SK-N-SH (cell line): ENCODE data around the gene CIROP. TPM values are rescaled to one million over a fixed set of nuclear protein-coding genes. Genes with fewer than 3 reads are reported as not detected.

Experiments used
- CTCF ChIA-PET: fragments of 300-600, 350-600 bp; formaldehyde crosslinking; extraction: SDS; loops from one replicate; lab custom pipeline; 2021; lab: Yijun Ruan, JAX
- POLR2A ChIA-PET: fragments of 350-600 bp; sonication (Branson Sonifier 250); formaldehyde crosslinking; extraction: SDS; loops from one replicate; lab custom pipeline; 2020; ENCODE audit warnings: antibody characterized with exemption, inconsistent platforms; lab: Yijun Ruan, JAX
- DNase-seq: peaks from one replicate; pipeline ENCODE4 v3.0.0; 2012
- H2AFZ ChIP-seq: fragments of 200-600 bp; sonication (generic); 2 replicates; pipeline ENCODE4 v1.8.1; 2016; ENCODE audit warnings: antibody characterized with exemption, mild to moderate bottlenecking, low read depth
- H3F3A ChIP-seq: fragments of 200-600 bp; sonication (generic); replicated peaks from 2 replicates; pipeline ENCODE3; 2016; ENCODE audit warnings: antibody characterized with exemption, mild to moderate bottlenecking; ENCODE audit not compliant: insufficient read depth
- H3K27ac ChIP-seq, 2 experiments: fragments of 200-500 bp in 1 of 2; fragments of 200-600 bp in 1 of 2; sonication (Bioruptor generic) in 1 of 2; sonication (generic), shearing (Covaris generic) in 1 of 2; 2 replicates each; pipeline versions ENCODE4 v1.5.1 to v1.6.1; 2014 to 2016; ENCODE audit warnings: low read depth in 2 of 2, inconsistent platforms in 1 of 2, low read length in 1 of 2, mild to moderate bottlenecking in 1 of 2, mixed read lengths in 1 of 2
- H3K27me3 ChIP-seq: fragments of 200-600 bp; sonication (generic), shearing (Covaris generic); 2 replicates; pipeline ENCODE4 v1.6.1; 2016; ENCODE audit warnings: mixed run types; ENCODE audit not compliant: insufficient read depth
- H3K36me3 ChIP-seq, 2 experiments: fragments of 200-500 bp in 1 of 2; fragments of 200-600 bp in 1 of 2; sonication (Bioruptor generic) in 1 of 2; sonication (generic) in 1 of 2; replicated peaks in 1 of 2; 2 replicates each; pipeline versions ENCODE3 to v1.5.1; 2014 to 2016; ENCODE audit warnings: low read length in 1 of 2, mild to moderate bottlenecking in 1 of 2; ENCODE audit not compliant: insufficient read depth in 2 of 2, control insufficient read depth in 1 of 2
- H3K4me1 ChIP-seq, 2 experiments: fragments of 200-500 bp in 1 of 2; fragments of 200-600 bp in 1 of 2; sonication (Bioruptor generic) in 1 of 2; sonication (generic), shearing (Covaris generic) in 1 of 2; 2 replicates each; pipeline versions ENCODE4 v1.5.1 to v1.6.1; 2014 to 2016; ENCODE audit warnings: low read depth in 1 of 2, low read length in 1 of 2, mixed run types in 1 of 2; ENCODE audit not compliant: insufficient read depth in 2 of 2, control insufficient read depth in 1 of 2
- H3K4me2 ChIP-seq: fragments of 200-600 bp; sonication (generic), shearing (Covaris generic); 2 replicates; pipeline ENCODE4 v1.6.1; 2017; ENCODE audit warnings: mixed run types
- H3K4me3 ChIP-seq, 2 experiments: fragments of 200-500 bp in 1 of 2; fragments of 200-600 bp in 1 of 2; sonication (Bioruptor generic) in 1 of 2; sonication (generic), shearing (Covaris generic) in 1 of 2; 2 replicates each; pipeline versions ENCODE4 v1.5.1 to v1.8.1; 2014 to 2016; ENCODE audit warnings: low read depth in 2 of 2, inconsistent platforms in 1 of 2, low read length in 1 of 2, mild to moderate bottlenecking in 1 of 2, mixed read lengths in 1 of 2, moderate library complexity in 1 of 2
- H3K79me2 ChIP-seq: fragments of 200-600 bp; sonication (generic); 2 replicates; pipeline ENCODE4 v1.8.1; 2017; ENCODE audit warnings: mild to moderate bottlenecking; ENCODE audit not compliant: insufficient read depth
- H3K9ac ChIP-seq: fragments of 200-600 bp; sonication (generic); 2 replicates; pipeline ENCODE4 v1.6.1; 2017; ENCODE audit warnings: mixed run types
- H3K9me2 ChIP-seq: fragments of 200-600 bp; sonication (generic); 2 replicates; pipeline ENCODE4 v1.6.1; 2017; ENCODE audit warnings: mixed run types
- H3K9me3 ChIP-seq: fragments of 200-600 bp; sonication (generic); 2 replicates; pipeline ENCODE4 v1.6.1; 2017; ENCODE audit warnings: mixed run types, mild to moderate bottlenecking, moderate library complexity
- H4K20me1 ChIP-seq: fragments of 200-600 bp; sonication (generic); 2 replicates; pipeline ENCODE4 v1.6.1; 2017; ENCODE audit warnings: mild to moderate bottlenecking, mixed run types; ENCODE audit not compliant: insufficient read depth
- CHD2 ChIP-seq: fragments of 150-350 bp; IDR thresholded peaks from 2 replicates; pipeline ENCODE4 v1.6.1; 2018; ENCODE audit warnings: low read length; ENCODE audit not compliant: partially characterized antibody
- EZH2phosphoT487 ChIP-seq: fragments of 200-600 bp; sonication (generic); IDR thresholded peaks from 2 replicates; pipeline ENCODE4 v1.6.1; 2017; ENCODE audit warnings: low read depth, mixed run types, mild to moderate bottlenecking, antibody characterized with exemption, moderate library complexity, borderline replicate concordance
- FOXJ3 ChIP-seq: sonication (generic); formaldehyde crosslinking; IDR thresholded peaks from 2 replicates; pipeline ENCODE4 v1.5.1; 2020; ENCODE audit warnings: mild to moderate bottlenecking, missing genetic modification reagents
- GABPA ChIP-seq: IDR thresholded peaks from 2 replicates; pipeline ENCODE4 v1.4.0; 2012; ENCODE audit warnings: low read depth, mild to moderate bottlenecking
- GATA2 ChIP-seq: sonication (generic); formaldehyde crosslinking; IDR thresholded peaks from 2 replicates; pipeline ENCODE4 v1.5.0; 2020; ENCODE audit warnings: mild to moderate bottlenecking, missing genetic modification reagents
- IRF3 ChIP-seq: fragments of 150-350 bp; IDR thresholded peaks from 2 replicates; pipeline ENCODE4 v1.6.1; 2016; ENCODE audit warnings: mild to moderate bottlenecking, low read depth, low read length
- JUND ChIP-seq: IDR thresholded peaks from 2 replicates; pipeline ENCODE4 v1.4.0; 2012
- MEF2A ChIP-seq: IDR thresholded peaks from 2 replicates; pipeline ENCODE4 v1.4.0; 2012; ENCODE audit warnings: low read depth, borderline replicate concordance
- MXI1 ChIP-seq: IDR thresholded peaks from 2 replicates; pipeline ENCODE4 v1.6.1; 2012; ENCODE audit warnings: mild to moderate bottlenecking, low read depth, low read length, improper control_type of control experiment
- NFIC ChIP-seq: IDR thresholded peaks from 2 replicates; pipeline ENCODE4 v1.4.0; 2012; ENCODE audit warnings: borderline replicate concordance
- NRF1 ChIP-seq: IDR thresholded peaks from 2 replicates; pipeline ENCODE4 v1.6.1; 2012; ENCODE audit warnings: low read depth, mild to moderate bottlenecking, low read length
- PBX3 ChIP-seq: IDR thresholded peaks from 2 replicates; pipeline ENCODE4; 2012
- POLR2AphosphoS5 ChIP-seq: IDR thresholded peaks from 2 replicates; pipeline ENCODE4 v1.6.1; 2012; ENCODE audit warnings: low read depth, low read length
- RCOR1 ChIP-seq: fragments of 150-350 bp; IDR thresholded peaks from 2 replicates; pipeline ENCODE4 v1.6.1; 2017; ENCODE audit warnings: antibody characterized with exemption, low read length
- RXRA ChIP-seq: IDR thresholded peaks from 2 replicates; pipeline ENCODE4 v1.4.0; 2012; ENCODE audit warnings: low read depth, mild to moderate bottlenecking, borderline replicate concordance
- SIN3A ChIP-seq: IDR thresholded peaks from 2 replicates; pipeline ENCODE4 v1.6.1; 2012; ENCODE audit warnings: low read depth, mild to moderate bottlenecking, low read length, moderate library complexity, borderline replicate concordance
- SMC3 ChIP-seq: IDR thresholded peaks from 2 replicates; pipeline ENCODE4 v1.6.1; 2012; ENCODE audit warnings: low read depth, low read length, improper control_type of control experiment
- TAF1 ChIP-seq: IDR thresholded peaks from 2 replicates; pipeline ENCODE4 v1.6.1; 2012; ENCODE audit warnings: low read depth, mild to moderate bottlenecking, low read length, moderate library complexity, borderline replicate concordance
- TCF12 ChIP-seq: IDR thresholded peaks from 2 replicates; pipeline ENCODE4 v1.4.0; 2012
- TEAD4 ChIP-seq: IDR thresholded peaks from 2 replicates; pipeline ENCODE4 v1.4.0; 2012; ENCODE audit warnings: mild to moderate bottlenecking, borderline replicate concordance; ENCODE audit not compliant: insufficient read depth
- USF1 ChIP-seq: IDR thresholded peaks from 2 replicates; pipeline ENCODE4 v1.4.0; 2012; ENCODE audit warnings: low read depth, borderline replicate concordance
- USF2 ChIP-seq: fragments of 150-350 bp; IDR thresholded peaks from 2 replicates; pipeline ENCODE4 v1.6.1; 2017; ENCODE audit warnings: antibody characterized with exemption, low read length, low read depth, borderline replicate concordance
- YY1 ChIP-seq: IDR thresholded peaks from 2 replicates; pipeline ENCODE4 v1.4.0; 2012; ENCODE audit warnings: low read depth, mild to moderate bottlenecking
- WGBS: methylation state at CpG from one replicate; pipeline ENCODE4 v1.1.6; 2017; ENCODE audit warnings: low lambda C conversion rate; 5-methylcytosine and 5-hydroxymethylcytosine counted together
- polyA plus RNA-seq, 3 experiments: library from polyadenylated mRNA; depleted of rRNA; stranded (reverse); fragments of >200 nt; gene quantifications; 2 replicates each; pipeline ENCODE4 v1.2.3, GENCODE V29; 2012
- TF ChIP-seq, protein P1 (sequence below): IDR thresholded peaks from 2 replicates; pipeline ENCODE4 v1.4.0; 2012; ENCODE audit warnings: low read depth
- TF ChIP-seq, protein P2 (sequence below): IDR thresholded peaks from 2 replicates; pipeline ENCODE4 v1.6.1; 2012; ENCODE audit warnings: mild to moderate bottlenecking, low read depth, low read length, moderate library complexity

The CIROP gene
- polyA plus RNA-seq, 1 of the 3 experiments (the other 2 are of a cell fraction): not detected

DNA sequence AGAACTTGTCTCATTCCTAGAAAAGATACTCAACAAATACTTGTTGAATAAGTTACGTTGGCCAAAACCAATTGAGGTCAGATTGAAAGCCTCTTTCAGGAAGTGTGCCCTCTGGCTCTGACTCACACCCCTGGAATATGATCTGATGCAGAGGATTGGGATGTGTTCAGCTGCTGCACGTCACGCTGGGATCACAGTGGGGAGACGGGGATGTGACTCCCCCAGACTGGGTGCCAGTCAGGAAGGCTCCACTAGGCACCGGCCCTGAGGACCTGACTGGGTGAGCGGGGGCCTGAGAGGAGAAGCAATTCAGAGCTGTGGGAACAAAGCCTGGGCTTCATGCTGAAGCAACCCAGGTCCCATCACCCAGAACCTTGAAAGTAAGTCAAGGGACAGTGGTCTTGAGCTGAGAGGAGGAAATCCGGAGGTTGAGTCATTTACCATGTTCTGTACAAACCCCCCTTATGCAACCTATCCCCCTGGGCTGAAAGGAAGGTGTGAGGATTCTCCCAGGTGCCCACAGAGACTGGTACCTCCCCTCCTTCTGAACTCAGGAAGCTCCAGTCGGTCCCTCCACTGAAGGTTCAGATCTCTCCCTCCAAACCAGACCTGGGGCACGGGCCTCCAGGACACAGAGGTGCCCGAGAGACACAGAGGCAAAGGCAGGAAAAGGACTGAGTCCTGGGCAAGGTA is 10.4 kb upstream of the CIROP start:
- Histone ChIP-seq H3K36me3 (no peaks in the 10 kb centered on the region), H3K79me2 (no peaks in the 10 kb centered on the region), H3K4me1 (peaks cover 0 to 14% of the 10 kb centered on the region in 2 experiments; a peak in 3 of 4 replicates), H3K27me3 (peaks cover 9% of the 10 kb centered on the region; the same call in 1 of the 2 replicates), H3F3A (peaks cover 3% of the 10 kb centered on the region), H3K9ac (peak overlapping the region; percentile 45), H3K9me2 (no peaks in the 10 kb centered on the region), H3K4me2 (peak overlapping the region; percentile 74), H3K9me3 (no peaks in the 10 kb centered on the region), H3K4me3 (no peak overlapping the region), H2AFZ (peak overlapping the region; percentile 50), H4K20me1 (no peaks in the 10 kb centered on the region), H3K27ac (peak overlapping the region in 1 of 2 experiments; percentile 80; a peak in 2 of 4 replicates)
- peak; percentile 43 for DNase-seq
- CTCF ChIA-PET: interaction anchor here (0.5 to 19.7 kb wide), 3 partner anchors 9 to 120 kb away, joined by 4 to 495 read pairs (median 4); partner anchors contain the start of gene SLC7A8
- POLR2A ChIA-PET: no interaction called here
- 15% methylated on average over 9 of the region's 10 CpGs for WGBS
- TF ChIP-seq YY1 (no peak), MEF2A (peak; percentile 75; the same call in 1 of the 2 replicates), TCF12 (peak; percentile 64), NRF1 (no peak), EZH2phosphoT487 (no peak), USF2 (no peak), SMC3 (no peak), CHD2 (no peak), GABPA (no peak), TAF1 (no peak), NFIC (0 out of 2 replicates have a peak, but pooled peaks have one; percentile 26), MXI1 (no peak), TEAD4 (0 out of 2 replicates have a peak, but pooled peaks have one; percentile 30), RXRA (peak; percentile 41; the same call in 1 of the 2 replicates), FOXJ3 (CRISPR knock-in tag) (no peak), SIN3A (no peak), POLR2AphosphoS5 (no peak; the same call in 1 of the 2 replicates), IRF3 (no peak), JUND (peak; percentile 83), PBX3 (peak; percentile 50; the same call in 1 of the 2 replicates), GATA2 (no peak), USF1 (no peak), RCOR1 (no peak)
- TF ChIP-seq, protein P1, sequence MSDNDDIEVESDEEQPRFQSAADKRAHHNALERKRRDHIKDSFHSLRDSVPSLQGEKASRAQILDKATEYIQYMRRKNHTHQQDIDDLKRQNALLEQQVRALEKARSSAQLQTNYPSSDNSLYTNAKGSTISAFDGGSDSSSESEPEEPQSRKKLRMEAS: 0 out of 2 replicates have a peak, but pooled peaks have one; percentile 41
- TF ChIP-seq, protein P2, sequence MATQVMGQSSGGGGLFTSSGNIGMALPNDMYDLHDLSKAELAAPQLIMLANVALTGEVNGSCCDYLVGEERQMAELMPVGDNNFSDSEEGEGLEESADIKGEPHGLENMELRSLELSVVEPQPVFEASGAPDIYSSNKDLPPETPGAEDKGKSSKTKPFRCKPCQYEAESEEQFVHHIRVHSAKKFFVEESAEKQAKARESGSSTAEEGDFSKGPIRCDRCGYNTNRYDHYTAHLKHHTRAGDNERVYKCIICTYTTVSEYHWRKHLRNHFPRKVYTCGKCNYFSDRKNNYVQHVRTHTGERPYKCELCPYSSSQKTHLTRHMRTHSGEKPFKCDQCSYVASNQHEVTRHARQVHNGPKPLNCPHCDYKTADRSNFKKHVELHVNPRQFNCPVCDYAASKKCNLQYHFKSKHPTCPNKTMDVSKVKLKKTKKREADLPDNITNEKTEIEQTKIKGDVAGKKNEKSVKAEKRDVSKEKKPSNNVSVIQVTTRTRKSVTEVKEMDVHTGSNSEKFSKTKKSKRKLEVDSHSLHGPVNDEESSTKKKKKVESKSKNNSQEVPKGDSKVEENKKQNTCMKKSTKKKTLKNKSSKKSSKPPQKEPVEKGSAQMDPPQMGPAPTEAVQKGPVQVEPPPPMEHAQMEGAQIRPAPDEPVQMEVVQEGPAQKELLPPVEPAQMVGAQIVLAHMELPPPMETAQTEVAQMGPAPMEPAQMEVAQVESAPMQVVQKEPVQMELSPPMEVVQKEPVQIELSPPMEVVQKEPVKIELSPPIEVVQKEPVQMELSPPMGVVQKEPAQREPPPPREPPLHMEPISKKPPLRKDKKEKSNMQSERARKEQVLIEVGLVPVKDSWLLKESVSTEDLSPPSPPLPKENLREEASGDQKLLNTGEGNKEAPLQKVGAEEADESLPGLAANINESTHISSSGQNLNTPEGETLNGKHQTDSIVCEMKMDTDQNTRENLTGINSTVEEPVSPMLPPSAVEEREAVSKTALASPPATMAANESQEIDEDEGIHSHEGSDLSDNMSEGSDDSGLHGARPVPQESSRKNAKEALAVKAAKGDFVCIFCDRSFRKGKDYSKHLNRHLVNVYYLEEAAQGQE: 0 out of 2 replicates have a peak, but pooled peaks have one; percentile 25
